ENCODE measurements around the gene PSD. TPM values are rescaled to one million over a fixed set of nuclear protein-coding genes. Genes with fewer than 3 reads are reported as not detected.

PSD gene
- total RNA-seq (2014; rRNA removed; shearing (Covaris generic)) = 2.0 and 2.2 TPM in 2 replicates
- total RNA-seq (2022) = 10.2 and 10.9 TPM in 2 replicates
- Bru-seq, nascent RNA = percentile 35 among the genes with signal in this experiment
- percentile 47 among the genes with signal in this experiment for BruChase-seq, experiment 1, labeled RNA remaining after a 6-hour chase
- percentile 41 among the genes with signal in this experiment for BruChase-seq, experiment 2, labeled RNA remaining after a 2-hour chase
- long read RNA-seq, partial matches to known transcripts = 0 of 4 reads
- long read RNA-seq, other reads (novel, unspliced or antisense) = 4 of 4 reads

- Histone ChIP-seq H3K27ac (ENCODE audit: low read depth, low read length, poor library complexity, severe bottlenecking) (peak within 1 kb of the TSS; percentile 82), H3K9me2 (ENCODE audit: insufficient read depth, low read length) (no peaks in the 10 kb centered on the region), H3K4me1 (ENCODE audit: insufficient read depth, low read length, poor library complexity, severe bottlenecking) (peaks cover 46% of the 10 kb centered on the region), H3K9me3 (ENCODE audit: low read length) (no peaks in the 10 kb centered on the region), H3K4me2 (ENCODE audit: low read length) (peak within 1 kb of the TSS; percentile 96), H3K36me3 (ENCODE audit: insufficient read depth, low read length) (peaks cover 11% of the 10 kb centered on the region; the same call in 1 of the 2 replicates), H3K79me2 (ENCODE audit: insufficient read depth, low read depth, low read length) (peaks cover 6% of the 10 kb centered on the region; the same call in 1 of the 2 replicates), H2AFZ (ENCODE audit: low read length) (peak within 1 kb of the TSS; percentile 80; the same call in 1 of the 2 replicates), H3K4me3 (ENCODE audit: low read depth, low read length, poor library complexity, severe bottlenecking) (peak within 1 kb of the TSS; percentile 79), H4K20me1 (ENCODE audit: insufficient read depth, low read length) (no peaks in the 10 kb centered on the region)
- no peak for DNase-seq (ENCODE audit: low spot score)
- BruUV-seq (replicated peaks) = no TSS peak
- intact Hi-C loops (cut with micrococcal nuclease; ENCODE audit: unreplicated experiment) = no loop called here
- ChIA-PET CTCF (ENCODE audit: unreplicated experiment) (no interaction called here), POLR2A (no interaction called here)
- no peak for TF ChIP-seq CTCF (conservative IDR thresholded peaks at IDR 0.05; ENCODE audit: low read length)
- TF ChIP-seq EZH2phosphoT487 (IDR thresholded peaks at IDR 0.05; ENCODE audit: borderline replicate concordance, low read depth, low read length) = no peak
Observed at GRCh38 chr10:102418622-102419268, at the start of gene PSD. Gene PSD, minus strand, starts transcription at chr10:102418785. Its CDS starts 1,747 bp downstream, at chr10:102417038.

DNA sequence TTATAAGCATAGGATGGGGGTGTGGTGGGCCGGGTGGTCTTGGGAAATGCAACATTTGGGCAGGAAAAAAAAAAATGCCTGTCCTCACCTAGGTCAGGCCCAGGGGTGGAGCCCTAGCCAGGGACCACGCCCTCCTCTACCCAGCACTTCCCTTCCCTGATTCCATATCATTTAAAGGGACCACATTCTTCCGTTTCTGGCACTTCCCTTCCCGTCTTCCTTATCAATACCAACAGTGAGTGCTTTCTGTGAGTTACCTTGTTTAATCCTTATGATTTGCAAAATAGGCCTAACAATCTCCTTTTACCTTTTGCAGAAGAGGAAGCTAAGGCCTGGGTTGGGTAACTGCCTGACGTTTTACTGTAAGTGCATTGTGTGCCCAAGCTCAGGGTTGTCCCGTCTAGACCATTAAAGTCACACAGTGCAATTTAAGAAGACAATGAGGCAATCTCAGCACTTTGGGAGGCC is 49.4 kb upstream of the PSD start:
- H3K9me2 ChIP-seq (ENCODE audit: insufficient read depth, low read length) = no peaks in the 10 kb centered on the region
- intact Hi-C loops (cut with micrococcal nuclease; ENCODE audit: unreplicated experiment) = no loop called here
- ChIA-PET POLR2A (interaction anchor here (0.5 kb wide), 1 partner anchor 18 kb away, joined by 4 read pairs; no protein-coding TSS in a partner anchor), CTCF (ENCODE audit: unreplicated experiment) (no interaction called here)
- no peak overlapping the region for H3K4me3 ChIP-seq (ENCODE audit: low read depth, low read length, poor library complexity, severe bottlenecking)
- peaks cover 9% of the 10 kb centered on the region; the same call in 1 of the 2 replicates for H3K36me3 ChIP-seq (ENCODE audit: insufficient read depth, low read length)
- DNase-seq (ENCODE audit: low spot score) = no peak
- H3K4me2 ChIP-seq (ENCODE audit: low read length) = no peak overlapping the region
- no peak overlapping the region for H3K27ac ChIP-seq (ENCODE audit: low read depth, low read length, poor library complexity, severe bottlenecking)
- H3K4me1 ChIP-seq (ENCODE audit: insufficient read depth, low read length, poor library complexity, severe bottlenecking) = peaks cover 9% of the 10 kb centered on the region
- no peak overlapping the region for H2AFZ ChIP-seq (ENCODE audit: low read length)
- H3K9me3 ChIP-seq (ENCODE audit: low read length) = no peaks in the 10 kb centered on the region
- H4K20me1 ChIP-seq (ENCODE audit: insufficient read depth, low read length) = no peaks in the 10 kb centered on the region
- BruUV-seq (replicated peaks) = no TSS peak
- peaks cover 7% of the 10 kb centered on the region; the same call in 1 of the 2 replicates for H3K79me2 ChIP-seq (ENCODE audit: insufficient read depth, low read depth, low read length)
- TF ChIP-seq CTCF (conservative IDR thresholded peaks at IDR 0.05; ENCODE audit: low read length) = no peak
- no peak for TF ChIP-seq EZH2phosphoT487 (IDR thresholded peaks at IDR 0.05; ENCODE audit: borderline replicate concordance, low read depth, low read length)

Measured in OCI-LY7 (cell line).